Uterus (tissue), 4 donors: ENCODE measurements around the gene CC2D1A. TPM values are rescaled to one million over a fixed set of nuclear protein-coding genes. Genes with fewer than 3 reads are reported as not detected.
A peak's percentile ranks its signal among the peaks of the same experiment; 100 is the strongest.

ENCODE experiments used
- DNase-seq, 2 donors: peaks; one replicate each; pipeline ENCODE4 v3.0.0-alpha.2; 2019 to 2020
- H3K27ac ChIP-seq, 2 donors: fragments of 200-600 bp; sonication (generic); 1 replicate in 1 of 2; 2 replicates in 1 of 2; pipeline ENCODE4 v1.5.1; 2016 to 2018
- H3K27me3 ChIP-seq, 2 donors: fragments of 200-600 bp; sonication (generic); one replicate each; pipeline ENCODE4 v1.5.1; 2018 to 2019; ENCODE audit warnings: control low read depth in 1 of 2
- H3K36me3 ChIP-seq, 2 donors: fragments of 200-600 bp; sonication (generic); one replicate each; pipeline ENCODE4 v1.5.1; 2019; ENCODE audit warnings: control low read depth in 1 of 2
- H3K4me1 ChIP-seq, 2 donors: fragments of 200-600 bp; sonication (generic); one replicate each; pipeline ENCODE4 v1.5.1; 2018 to 2019; ENCODE audit warnings: control low read depth in 1 of 2
- H3K4me3 ChIP-seq, 2 donors: fragments of 200-600 bp; sonication (generic); 1 replicate in 1 of 2; 2 replicates in 1 of 2; pipeline ENCODE4 v1.5.1; 2018 to 2019; ENCODE audit warnings: mild to moderate bottlenecking in 1 of 2
- H3K9me3 ChIP-seq, 2 donors: fragments of 200-600 bp; sonication (generic); one replicate each; pipeline ENCODE4 v1.5.1; 2019; ENCODE audit warnings: control low read depth in 1 of 2
- POLR2A ChIP-seq, 2 donors: fragments of 450-650 bp; IDR thresholded peaks; one replicate each; pipeline ENCODE4 v1.6.1; 2016; ENCODE audit warnings: antibody characterized with exemption in 2 of 2, mild to moderate bottlenecking in 1 of 2, moderate library complexity in 1 of 2
- intact Hi-C: fragments of 100-400 bp; cut with DNase I; formaldehyde crosslinking; loops from one replicate; pipeline ENCODE4 v1.15.1; 2023; ENCODE audit warnings: low total_unique reads
- total RNA-seq, 4 donors: library from RNA; depleted of rRNA in 3 of 4; stranded (reverse); fragments of >200 nt in 3 of 4; gene quantifications; one replicate each; pipeline versions ENCODE4 v1.1.0 to v1.2.4, GENCODE V29; 2014 to 2023
- TF ChIP-seq, protein P1 (sequence below), 4 experiments: fragments of 200-600 bp in 2 of 4; fragments of 450-650 bp in 2 of 4; sonication (generic) in 2 of 4; IDR thresholded peaks; one replicate each; pipeline ENCODE4 v1.5.1; 2016 to 2019; ENCODE audit warnings: antibody characterized with exemption in 4 of 4, mild to moderate bottlenecking in 2 of 4, moderate library complexity in 1 of 4
- donor health status: DM: yes; HTN: yes; CAD: no.

The CC2D1A gene
- total RNA-seq, 4 donors from 2014 or later: 3.2 to 44.4 (median 13.2) TPM

DNA sequence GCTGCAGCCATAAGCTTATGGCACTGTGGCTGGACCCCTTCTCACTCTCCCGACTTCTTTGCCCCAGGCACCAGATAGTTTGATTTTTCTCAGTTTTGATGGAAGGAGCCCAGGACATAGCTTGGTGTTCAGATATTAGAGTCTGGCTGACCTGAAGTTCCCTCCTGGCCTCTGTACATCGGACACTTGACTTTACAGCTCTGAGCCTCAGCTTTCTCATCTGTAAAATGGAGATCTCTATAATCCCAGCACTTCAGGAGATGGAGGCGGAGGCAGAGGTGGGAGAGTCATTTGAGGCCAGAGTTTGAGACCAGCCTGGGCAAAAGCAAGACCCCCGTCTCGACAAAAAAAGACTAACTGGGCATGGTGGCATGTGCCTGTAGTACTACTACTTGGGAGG, 909 bp downstream of the CC2D1A start:
- intact Hi-C loops: no loop called here
- Histone ChIP-seq H3K27ac (no peak overlapping the region), H3K36me3 (no peaks in the 10 kb centered on the region), H3K27me3 (no peaks in the 10 kb centered on the region), H3K9me3 (no peaks in the 10 kb centered on the region), H3K4me3 (peak overlapping the region; percentile 63 to 85), H3K4me1 (peaks cover 4 to 7% of the 10 kb centered on the region in 2 donors)
- TF ChIP-seq, protein P1, sequence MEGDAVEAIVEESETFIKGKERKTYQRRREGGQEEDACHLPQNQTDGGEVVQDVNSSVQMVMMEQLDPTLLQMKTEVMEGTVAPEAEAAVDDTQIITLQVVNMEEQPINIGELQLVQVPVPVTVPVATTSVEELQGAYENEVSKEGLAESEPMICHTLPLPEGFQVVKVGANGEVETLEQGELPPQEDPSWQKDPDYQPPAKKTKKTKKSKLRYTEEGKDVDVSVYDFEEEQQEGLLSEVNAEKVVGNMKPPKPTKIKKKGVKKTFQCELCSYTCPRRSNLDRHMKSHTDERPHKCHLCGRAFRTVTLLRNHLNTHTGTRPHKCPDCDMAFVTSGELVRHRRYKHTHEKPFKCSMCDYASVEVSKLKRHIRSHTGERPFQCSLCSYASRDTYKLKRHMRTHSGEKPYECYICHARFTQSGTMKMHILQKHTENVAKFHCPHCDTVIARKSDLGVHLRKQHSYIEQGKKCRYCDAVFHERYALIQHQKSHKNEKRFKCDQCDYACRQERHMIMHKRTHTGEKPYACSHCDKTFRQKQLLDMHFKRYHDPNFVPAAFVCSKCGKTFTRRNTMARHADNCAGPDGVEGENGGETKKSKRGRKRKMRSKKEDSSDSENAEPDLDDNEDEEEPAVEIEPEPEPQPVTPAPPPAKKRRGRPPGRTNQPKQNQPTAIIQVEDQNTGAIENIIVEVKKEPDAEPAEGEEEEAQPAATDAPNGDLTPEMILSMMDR (IDR thresholded peaks at IDR 0.05): no peak
- no peak for TF ChIP-seq POLR2A (IDR thresholded peaks at IDR 0.05)
- DNase-seq: no peak

DNA sequence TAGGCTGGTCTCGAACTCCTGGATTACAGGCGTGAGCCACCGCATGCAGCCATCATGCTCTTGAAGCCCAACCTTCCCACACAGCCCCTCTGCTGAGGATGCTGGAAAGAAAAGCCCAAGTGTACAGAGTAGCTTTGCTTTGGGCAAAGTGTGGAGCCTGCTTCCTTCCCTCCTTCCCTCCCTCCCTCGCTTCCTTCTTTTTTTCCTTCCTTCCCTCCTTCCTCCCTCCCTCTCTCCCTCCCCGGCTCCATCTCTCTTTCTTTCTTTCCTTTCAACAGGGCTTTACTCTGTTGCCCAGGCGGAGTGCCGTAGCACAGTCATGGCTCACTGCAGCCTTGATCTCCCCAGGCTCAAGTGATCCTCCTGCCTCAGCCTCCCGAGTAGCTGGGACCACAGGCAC, 2.7 kb downstream of the CC2D1A start:
- intact Hi-C loops: no loop called here
- no peak for TF ChIP-seq POLR2A (IDR thresholded peaks at IDR 0.05)
- TF ChIP-seq, protein P1 (IDR thresholded peaks at IDR 0.05): no peak
- Histone ChIP-seq H3K36me3 (no peaks in the 10 kb centered on the region), H3K4me1 (peaks cover 4 to 7% of the 10 kb centered on the region in 2 donors), H3K4me3 (no peak overlapping the region), H3K27ac (no peak overlapping the region), H3K27me3 (no peaks in the 10 kb centered on the region), H3K9me3 (no peaks in the 10 kb centered on the region)
- no peak for DNase-seq

DNA sequence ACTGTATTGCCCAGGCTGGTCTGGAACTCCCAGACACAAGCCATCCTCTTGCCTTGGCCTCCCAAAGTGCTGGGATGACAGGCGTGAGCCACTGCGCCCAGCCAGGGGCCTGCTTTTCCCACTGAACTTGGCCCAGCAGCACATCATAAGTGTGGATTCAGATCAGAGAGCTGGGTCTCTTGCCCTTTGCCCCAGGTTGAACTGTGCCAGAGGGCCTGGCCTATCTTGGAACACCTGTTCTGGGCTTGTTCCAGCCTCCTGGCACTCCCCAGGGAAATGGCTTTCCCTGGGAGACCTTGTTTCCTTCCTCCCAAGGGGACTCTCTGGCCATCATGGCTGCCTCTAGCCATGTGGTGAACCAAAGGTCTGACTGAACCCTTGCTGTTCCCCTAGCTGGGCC, 3.4 kb downstream of the CC2D1A start:
- Histone ChIP-seq H3K9me3 (no peaks in the 10 kb centered on the region), H3K36me3 (no peaks in the 10 kb centered on the region), H3K4me1 (peaks cover 4 to 7% of the 10 kb centered on the region in 2 donors), H3K27me3 (no peaks in the 10 kb centered on the region), H3K4me3 (no peak overlapping the region), H3K27ac (no peak overlapping the region)
- no peak for TF ChIP-seq POLR2A (IDR thresholded peaks at IDR 0.05)
- TF ChIP-seq, protein P1 (IDR thresholded peaks at IDR 0.05): no peak
- intact Hi-C loops: no loop called here
- DNase-seq: no peak

DNA sequence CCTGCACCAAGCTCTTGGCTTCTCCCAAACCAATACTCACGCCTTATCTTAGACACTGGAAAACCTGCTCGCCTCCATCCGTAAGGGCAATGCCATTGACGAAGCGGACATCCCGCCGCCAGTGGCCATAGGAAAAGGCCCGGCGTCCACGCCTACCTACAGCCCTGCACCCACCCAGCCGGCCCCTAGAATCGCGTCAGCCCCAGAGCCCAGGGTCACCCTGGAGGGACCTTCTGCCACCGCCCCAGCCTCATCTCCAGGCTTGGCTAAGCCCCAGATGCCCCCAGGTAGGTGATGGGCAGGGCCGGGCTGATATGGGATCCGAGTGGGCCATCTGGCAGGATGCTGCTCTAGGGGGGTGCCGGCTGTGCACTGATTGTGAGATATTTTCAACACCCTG, 7.4 kb downstream of the CC2D1A start:
- Histone ChIP-seq H3K4me3 (no peak overlapping the region), H3K36me3 (no peaks in the 10 kb centered on the region), H3K27me3 (no peaks in the 10 kb centered on the region), H3K27ac (no peak overlapping the region), H3K4me1 (no peaks in the 10 kb centered on the region), H3K9me3 (no peaks in the 10 kb centered on the region)
- TF ChIP-seq, protein P1 (IDR thresholded peaks at IDR 0.05): no peak
- TF ChIP-seq POLR2A (IDR thresholded peaks at IDR 0.05): no peak
- intact Hi-C loops: no loop called here
- no peak for DNase-seq

DNA sequence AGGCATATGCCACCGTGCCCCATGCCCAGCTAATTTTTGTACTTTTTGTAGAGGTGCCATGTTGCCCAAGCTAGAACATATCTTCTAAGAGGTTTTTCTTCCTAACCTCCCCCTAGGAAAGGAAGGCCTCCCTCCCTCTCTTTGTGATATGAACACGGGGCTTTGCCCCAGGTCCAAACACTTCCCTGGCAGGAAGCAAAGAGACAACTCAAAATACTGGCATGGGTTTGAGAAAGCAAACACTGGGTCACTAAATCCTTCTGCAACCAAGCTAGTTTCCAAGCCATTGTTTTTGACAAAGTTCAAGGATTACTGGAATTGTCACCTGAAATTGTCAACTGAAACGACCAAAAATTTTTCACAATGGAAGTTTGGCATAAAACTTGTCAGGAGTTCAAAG, 8.8 kb downstream of the CC2D1A start:
- intact Hi-C loops: no loop called here

More for the DNA sequence above, 8.8 kb downstream of the CC2D1A start:
- H3K9me3 ChIP-seq: no peaks in the 10 kb centered on the region
- no peaks in the 10 kb centered on the region for H3K36me3 ChIP-seq
- H3K27ac ChIP-seq: no peak overlapping the region
- TF ChIP-seq POLR2A (IDR thresholded peaks at IDR 0.05): no peak
- TF ChIP-seq, protein P1 (IDR thresholded peaks at IDR 0.05): no peak
- no peak for DNase-seq
- no peak overlapping the region for H3K4me3 ChIP-seq
- no peaks in the 10 kb centered on the region for H3K4me1 ChIP-seq
- H3K27me3 ChIP-seq: no peaks in the 10 kb centered on the region
